ENCODE data around the gene UBE2J1. TPM values are rescaled to one million over a fixed set of nuclear protein-coding genes. Genes with fewer than 3 reads are reported as not detected.

The UBE2J1 gene, protein sequence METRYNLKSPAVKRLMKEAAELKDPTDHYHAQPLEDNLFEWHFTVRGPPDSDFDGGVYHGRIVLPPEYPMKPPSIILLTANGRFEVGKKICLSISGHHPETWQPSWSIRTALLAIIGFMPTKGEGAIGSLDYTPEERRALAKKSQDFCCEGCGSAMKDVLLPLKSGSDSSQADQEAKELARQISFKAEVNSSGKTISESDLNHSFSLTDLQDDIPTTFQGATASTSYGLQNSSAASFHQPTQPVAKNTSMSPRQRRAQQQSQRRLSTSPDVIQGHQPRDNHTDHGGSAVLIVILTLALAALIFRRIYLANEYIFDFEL
- 10 to 100 TPM; 33.5 to 52.2 TPM for total RNA-seq
- polyA plus RNA-seq (ENCODE audit: insufficient read length in 6 of 6) = 10 to 100 TPM; 51.6 to 62.2 (median 53.7) TPM
- long read RNA-seq, donor 1, full-length matches to known transcripts = 35 of 46 reads
- long read RNA-seq, donor 1, partial matches to known transcripts = 11 of 46 reads
- long read RNA-seq, donor 1, other reads (novel, unspliced or antisense) = 0 of 46 reads
- long read RNA-seq, donor 2, full-length matches to known transcripts = 18 of 18 reads
- long read RNA-seq, donor 2, partial matches to known transcripts = 0 of 18 reads
- long read RNA-seq, donor 2, other reads (novel, unspliced or antisense) = 0 of 18 reads
- long read RNA-seq, donor 3, full-length matches to known transcripts = 25 of 25 reads
- long read RNA-seq, donor 3, partial matches to known transcripts = 0 of 25 reads
- long read RNA-seq, donor 3, other reads (novel, unspliced or antisense) = 0 of 25 reads
- long read RNA-seq, donor 4, full-length matches to known transcripts = 15 of 18 reads
- long read RNA-seq, donor 4, partial matches to known transcripts = 2 of 18 reads
- long read RNA-seq, donor 4, other reads (novel, unspliced or antisense) = 1 of 18 reads
- long read RNA-seq, donor 5, full-length matches to known transcripts = 29 of 34 reads
- long read RNA-seq, donor 5, partial matches to known transcripts = 5 of 34 reads
- long read RNA-seq, donor 5, other reads (novel, unspliced or antisense) = 0 of 34 reads
- long read RNA-seq, donor 6, full-length matches to known transcripts = 26 of 31 reads
- long read RNA-seq, donor 6, partial matches to known transcripts = 0 of 31 reads
- long read RNA-seq, donor 6, other reads (novel, unspliced or antisense) = 5 of 31 reads
- long read RNA-seq, donor 7, full-length matches to known transcripts = 14 of 14 reads
- long read RNA-seq, donor 7, partial matches to known transcripts = 0 of 14 reads
- long read RNA-seq, donor 7, other reads (novel, unspliced or antisense) = 0 of 14 reads
- long read RNA-seq, donor 8, full-length matches to known transcripts = 18 of 18 reads
- long read RNA-seq, donor 8, partial matches to known transcripts = 0 of 18 reads
- long read RNA-seq, donor 8, other reads (novel, unspliced or antisense) = 0 of 18 reads
- long read RNA-seq, donor 9 = 0 reads
- long read RNA-seq, donor 10, full-length matches to known transcripts = 10 of 20 reads
- long read RNA-seq, donor 10, partial matches to known transcripts = 2 of 20 reads
- long read RNA-seq, donor 10, other reads (novel, unspliced or antisense) = 8 of 20 reads
- long read RNA-seq, donor 11, full-length matches to known transcripts = 24 of 24 reads
- long read RNA-seq, donor 11, partial matches to known transcripts = 0 of 24 reads
- long read RNA-seq, donor 11, other reads (novel, unspliced or antisense) = 0 of 24 reads
- long read RNA-seq, donor 12, full-length matches to known transcripts = 24 of 24 reads
- long read RNA-seq, donor 12, partial matches to known transcripts = 0 of 24 reads
- long read RNA-seq, donor 12, other reads (novel, unspliced or antisense) = 0 of 24 reads

DNA sequence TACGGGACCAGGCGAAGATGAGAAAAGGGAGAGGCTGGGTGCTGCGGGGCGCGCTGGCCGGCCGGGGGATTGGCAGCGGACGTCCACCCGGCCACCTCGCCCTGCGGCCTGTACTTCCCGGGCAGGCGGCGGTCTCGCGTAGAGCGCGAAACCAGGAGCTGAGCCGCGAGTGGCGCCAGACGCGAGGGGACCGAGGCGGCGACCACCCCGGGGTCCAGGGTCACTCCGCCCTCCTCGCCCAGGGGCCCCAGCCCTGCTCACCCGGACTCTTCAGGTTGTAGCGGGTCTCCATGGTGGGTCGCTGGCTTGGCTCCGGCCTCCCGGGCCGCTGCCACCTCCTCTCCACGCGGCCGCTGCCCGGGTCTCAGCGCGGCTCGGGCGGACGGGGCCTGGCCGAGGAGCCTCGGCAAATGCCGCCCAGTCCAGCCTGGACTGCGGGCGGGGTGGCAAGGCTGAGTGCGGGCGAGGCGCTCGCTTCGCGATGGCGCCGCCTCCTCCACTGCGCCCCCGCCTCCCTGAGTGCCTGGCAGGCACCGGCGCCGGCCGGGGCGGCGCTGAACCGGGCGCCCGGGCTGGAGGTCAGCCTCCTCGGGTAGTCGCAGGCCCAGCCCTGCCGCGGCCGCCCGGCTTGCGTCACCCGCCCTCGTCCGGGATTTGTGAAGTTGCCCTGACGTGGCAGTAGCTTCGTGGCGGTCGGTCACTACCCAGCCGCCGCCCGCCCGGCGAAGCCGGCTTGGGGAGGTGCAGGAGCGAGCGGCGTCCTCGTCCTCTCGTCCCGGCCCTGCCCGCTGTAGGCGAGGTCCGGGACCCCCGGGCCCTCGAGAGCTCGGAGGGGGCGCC, at the start of gene UBE2J1:
TSS of gene UBE2J1 (minus strand) at position 445 of the 840 bp plus-strand sequence. CDS start at position 292, 153 bp downstream.
- peak; percentile 86 to 100 (median 95) for DNase-seq
- Histone ChIP-seq H3K4me1 (peaks cover 19 to 52% of the 10 kb centered on the region in 2 donors), H3K27me3 (no peaks in the 10 kb centered on the region), H3K36me3 (no peaks in the 10 kb centered on the region), H3K4me3 (peak within 1 kb of the TSS; percentile 82 to 91), H3K9me3 (no peaks in the 10 kb centered on the region), H3K27ac (peak within 1 kb of the TSS; percentile 99)
- intact Hi-C loops (cut with DNase I) = no loop called here
- peak; percentile 96 for ATAC-seq
- TF ChIP-seq, protein P1, sequence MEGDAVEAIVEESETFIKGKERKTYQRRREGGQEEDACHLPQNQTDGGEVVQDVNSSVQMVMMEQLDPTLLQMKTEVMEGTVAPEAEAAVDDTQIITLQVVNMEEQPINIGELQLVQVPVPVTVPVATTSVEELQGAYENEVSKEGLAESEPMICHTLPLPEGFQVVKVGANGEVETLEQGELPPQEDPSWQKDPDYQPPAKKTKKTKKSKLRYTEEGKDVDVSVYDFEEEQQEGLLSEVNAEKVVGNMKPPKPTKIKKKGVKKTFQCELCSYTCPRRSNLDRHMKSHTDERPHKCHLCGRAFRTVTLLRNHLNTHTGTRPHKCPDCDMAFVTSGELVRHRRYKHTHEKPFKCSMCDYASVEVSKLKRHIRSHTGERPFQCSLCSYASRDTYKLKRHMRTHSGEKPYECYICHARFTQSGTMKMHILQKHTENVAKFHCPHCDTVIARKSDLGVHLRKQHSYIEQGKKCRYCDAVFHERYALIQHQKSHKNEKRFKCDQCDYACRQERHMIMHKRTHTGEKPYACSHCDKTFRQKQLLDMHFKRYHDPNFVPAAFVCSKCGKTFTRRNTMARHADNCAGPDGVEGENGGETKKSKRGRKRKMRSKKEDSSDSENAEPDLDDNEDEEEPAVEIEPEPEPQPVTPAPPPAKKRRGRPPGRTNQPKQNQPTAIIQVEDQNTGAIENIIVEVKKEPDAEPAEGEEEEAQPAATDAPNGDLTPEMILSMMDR (IDR thresholded peaks at IDR 0.05) = peak in 1 of 2 donors; percentile 8

DNA sequence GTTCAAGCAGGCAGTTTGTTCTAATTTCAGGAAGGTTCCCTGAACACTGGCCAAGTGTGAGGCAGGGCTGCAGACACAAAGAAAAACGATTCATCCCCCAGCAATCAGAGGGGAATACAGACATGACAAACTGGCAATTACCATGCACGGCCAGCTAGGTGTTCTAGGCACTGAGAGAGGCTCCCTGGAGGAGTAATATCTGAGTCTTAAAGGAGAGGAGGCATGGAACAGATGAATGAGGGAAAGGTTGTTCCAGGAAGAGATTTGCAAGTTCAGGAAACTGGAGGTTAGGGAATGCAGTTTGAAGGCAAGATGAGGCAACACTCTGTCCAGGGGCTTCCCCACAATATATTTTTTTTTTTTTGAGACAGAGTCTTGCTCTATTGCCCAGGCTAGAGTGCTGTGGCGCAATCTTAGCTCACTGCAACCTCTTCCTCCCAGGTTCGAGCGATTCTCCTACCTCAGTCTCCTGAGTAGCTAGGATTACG, 48.4 kb upstream of the UBE2J1 start:
- ATAC-seq = peak; percentile 37
- intact Hi-C loops (cut with DNase I) = no loop called here

DNA sequence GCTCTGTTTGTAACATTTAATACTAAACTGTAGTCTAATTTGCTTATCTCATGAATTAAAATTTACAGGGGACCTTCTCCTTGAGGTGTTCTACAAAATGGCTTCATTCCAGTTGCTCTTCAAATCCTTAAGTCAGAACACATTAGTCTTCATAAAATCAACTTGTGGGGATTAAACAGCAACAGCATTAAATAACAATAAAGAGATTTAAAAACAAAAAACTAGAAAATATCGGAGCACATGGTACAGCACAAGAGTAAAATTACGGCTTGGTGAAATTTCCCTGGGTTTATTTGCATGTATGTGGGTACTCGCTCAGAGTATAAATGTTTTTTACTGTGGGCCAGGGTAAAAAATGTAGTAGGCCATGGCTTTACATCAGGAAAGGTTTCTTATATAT, 47.5 kb upstream of the UBE2J1 start:
- no peaks in the 10 kb centered on the region for H3K36me3 ChIP-seq
- TF ChIP-seq, protein P1 (IDR thresholded peaks at IDR 0.05) = no peak
- ATAC-seq (no peak), DNase-seq (no peak)
- peaks cover 0 to 19% of the 10 kb centered on the region in 2 donors for H3K4me1 ChIP-seq
- H3K4me3 ChIP-seq = no peak overlapping the region
- H3K27ac ChIP-seq = no peak overlapping the region
- no peaks in the 10 kb centered on the region for H3K27me3 ChIP-seq
- H3K9me3 ChIP-seq = no peaks in the 10 kb centered on the region
- intact Hi-C loops (cut with DNase I) = no loop called here

More for the DNA sequence above, 48.4 kb upstream of the UBE2J1 start:
- Histone ChIP-seq H3K4me1 (peaks cover 0 to 21% of the 10 kb centered on the region in 2 donors), H3K36me3 (no peaks in the 10 kb centered on the region), H3K9me3 (no peaks in the 10 kb centered on the region), H3K27ac (peak overlapping the region in 1 of 2 donors; percentile 41), H3K4me3 (no peak overlapping the region), H3K27me3 (no peaks in the 10 kb centered on the region)
- DNase-seq = no peak
- TF ChIP-seq, protein P1 (IDR thresholded peaks at IDR 0.05) = no peak
